Measurements from ENCODE around the gene TAS2R40. TPM values are rescaled to one million over a fixed set of nuclear protein-coding genes. Genes with fewer than 3 reads are reported as not detected.

Gene TAS2R40
- total and polyA plus RNA-seq, 10 of the 15 experiments (the other 5 are each of a cell fraction or from before 2014, with no cell fraction given): not detected

DNA sequence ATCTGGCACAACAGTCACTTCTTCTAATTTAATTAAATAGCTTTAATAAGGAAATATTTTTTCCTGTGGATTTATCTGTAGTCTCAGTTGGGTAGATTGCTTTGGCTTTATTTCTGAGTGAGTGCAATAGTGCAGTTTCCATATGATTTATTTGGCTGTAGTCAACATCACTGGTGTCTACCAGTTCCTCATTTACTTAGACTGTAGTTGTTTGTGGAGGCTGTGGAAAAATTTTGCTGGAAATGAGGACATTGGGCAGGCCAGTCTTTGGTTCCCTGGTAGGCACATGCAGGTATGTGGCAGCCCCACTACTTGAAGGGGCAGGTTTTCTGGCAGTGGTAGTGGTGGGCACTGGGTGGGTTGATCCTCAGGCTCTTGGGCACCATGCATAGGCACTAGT is 15.5 kb downstream of the TAS2R40 start:
- ChIA-PET POLR2A (no interaction called here), CTCF (interaction anchor here (0.9 to 1.0 kb wide), 3 partner anchors 13 to 315 kb away, joined by 3 to 4 read pairs (median 3); no protein-coding TSS in a partner anchor), SMC1A (ENCODE audit: uncharacterized antibody, unreplicated experiment) (interaction anchor here (1.3 kb wide), 1 partner anchor 12 kb away, joined by 3 read pairs; no protein-coding TSS in a partner anchor), RAD21 (ENCODE audit: unreplicated experiment) (no interaction called here)
- Histone ChIP-seq H3K27ac (ENCODE audit: control insufficient read depth, insufficient read depth) (no peak overlapping the region), H3K27me3 (replicated peaks in 1 of 2; ENCODE audit: control insufficient read depth in 2 of 2, insufficient read depth in 2 of 2, low read length in 1 of 2) (no peaks in the 10 kb centered on the region), H2AFZ (ENCODE audit: control insufficient read depth, low read depth, low read length) (no peak overlapping the region), H3K36me3 (ENCODE audit: control insufficient read depth in 2 of 2, insufficient read depth in 2 of 2, low read length in 1 of 2) (no peaks in the 10 kb centered on the region), H3K9me3 (replicated peaks; ENCODE audit: control insufficient read depth, insufficient read depth, low read length) (no peaks in the 10 kb centered on the region; the same call in 2 of the 3 replicates), H3K4me1 (ENCODE audit: control insufficient read depth, insufficient read depth, low read length) (no peaks in the 10 kb centered on the region), H3K4me3 (no peak overlapping the region), H4K20me1 (ENCODE audit: control insufficient read depth, insufficient read depth) (no peaks in the 10 kb centered on the region), H3K9ac (ENCODE audit: control insufficient read depth, insufficient read depth, low read length) (no peak overlapping the region), H3K4me2 (ENCODE audit: control insufficient read depth, insufficient read depth) (no peak overlapping the region), H3K79me2 (ENCODE audit: control insufficient read depth, insufficient read depth, low read length) (no peaks in the 10 kb centered on the region)
- no TSS peak for BruUV-seq (replicated peaks)
- no peak for ATAC-seq
- no peak for FAIRE-seq
- in situ Hi-C loops (cut with MboI): no loop called here
- DNase-seq (ENCODE audit: low read depth, low spot score): no peak
- TF ChIP-seq DPF2 (IDR thresholded peaks at IDR 0.05) (no peak), IKZF2 (IDR thresholded peaks at IDR 0.05) (no peak), ASH2L (IDR thresholded peaks at IDR 0.05; ENCODE audit: borderline replicate concordance, low read depth) (no peak), MXI1 (IDR thresholded peaks at IDR 0.05; ENCODE audit: low read depth, low read length) (no peak), MTA2 (IDR thresholded peaks at IDR 0.05; ENCODE audit: low read depth) (no peak)
- TF ChIP-seq, protein P1, sequence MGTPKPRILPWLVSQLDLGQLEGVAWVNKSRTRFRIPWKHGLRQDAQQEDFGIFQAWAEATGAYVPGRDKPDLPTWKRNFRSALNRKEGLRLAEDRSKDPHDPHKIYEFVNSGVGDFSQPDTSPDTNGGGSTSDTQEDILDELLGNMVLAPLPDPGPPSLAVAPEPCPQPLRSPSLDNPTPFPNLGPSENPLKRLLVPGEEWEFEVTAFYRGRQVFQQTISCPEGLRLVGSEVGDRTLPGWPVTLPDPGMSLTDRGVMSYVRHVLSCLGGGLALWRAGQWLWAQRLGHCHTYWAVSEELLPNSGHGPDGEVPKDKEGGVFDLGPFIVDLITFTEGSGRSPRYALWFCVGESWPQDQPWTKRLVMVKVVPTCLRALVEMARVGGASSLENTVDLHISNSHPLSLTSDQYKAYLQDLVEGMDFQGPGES (IDR thresholded peaks at IDR 0.05): no peak
- intact Hi-C loops (cut with micrococcal nuclease; ENCODE audit: unreplicated experiment): no loop called here
